DND-41 (cell line): ENCODE data around the gene DCLK1.

ENCODE experiments used
- CTCF ChIP-seq: IDR thresholded peaks from 2 replicates; pipeline ENCODE4 v1.5.1; 2012; ENCODE audit warnings: borderline replicate concordance, low read length, moderate library complexity, mild to moderate bottlenecking; ENCODE audit not compliant: poor library complexity, severe bottlenecking; ENCODE audit errors: extremely low read depth
- EZH2 ChIP-seq: IDR thresholded peaks from 3 replicates; pipeline ENCODE4 v1.6.1; 2012; ENCODE audit warnings: borderline replicate concordance, low read depth, mild to moderate bottlenecking, moderate library complexity, low read length, inconsistent platforms; ENCODE audit not compliant: severe bottlenecking

GRCh38 chr13:36090592-36090991 lies 40.6 kb downstream of the DCLK1 start:
- no peak for TF ChIP-seq CTCF
- TF ChIP-seq EZH2: no peak
